Fibroblast of skin of scalp (primary cell): ENCODE results near the gene OR1F1.
A peak's percentile ranks its signal among the peaks of the same experiment; 100 is the strongest.
"Not testable (repeated sequence)": the region's sequence is repeated elsewhere in the genome, so short reads cannot be mapped to it uniquely, and the experiment has no call there.

ENCODE experiments used
- DNase-seq: peaks from one replicate; pipeline ENCODE4 v3.0.0-alpha.2; 2013

Gene OR1F1

GRCh38 chr16:3198334-3199072 lies 10.5 kb downstream of the OR1F1 start:
- no peak for DNase-seq

- no peak for DNase-seq
These were observed 15.0 kb downstream of the OR1F1 start for GRCh38 chr16:3202903-3203539.

GRCh38 chr16:3205939-3206338 lies 17.9 kb downstream of the OR1F1 start:
- DNase-seq: not testable (repeated sequence)

DNA sequence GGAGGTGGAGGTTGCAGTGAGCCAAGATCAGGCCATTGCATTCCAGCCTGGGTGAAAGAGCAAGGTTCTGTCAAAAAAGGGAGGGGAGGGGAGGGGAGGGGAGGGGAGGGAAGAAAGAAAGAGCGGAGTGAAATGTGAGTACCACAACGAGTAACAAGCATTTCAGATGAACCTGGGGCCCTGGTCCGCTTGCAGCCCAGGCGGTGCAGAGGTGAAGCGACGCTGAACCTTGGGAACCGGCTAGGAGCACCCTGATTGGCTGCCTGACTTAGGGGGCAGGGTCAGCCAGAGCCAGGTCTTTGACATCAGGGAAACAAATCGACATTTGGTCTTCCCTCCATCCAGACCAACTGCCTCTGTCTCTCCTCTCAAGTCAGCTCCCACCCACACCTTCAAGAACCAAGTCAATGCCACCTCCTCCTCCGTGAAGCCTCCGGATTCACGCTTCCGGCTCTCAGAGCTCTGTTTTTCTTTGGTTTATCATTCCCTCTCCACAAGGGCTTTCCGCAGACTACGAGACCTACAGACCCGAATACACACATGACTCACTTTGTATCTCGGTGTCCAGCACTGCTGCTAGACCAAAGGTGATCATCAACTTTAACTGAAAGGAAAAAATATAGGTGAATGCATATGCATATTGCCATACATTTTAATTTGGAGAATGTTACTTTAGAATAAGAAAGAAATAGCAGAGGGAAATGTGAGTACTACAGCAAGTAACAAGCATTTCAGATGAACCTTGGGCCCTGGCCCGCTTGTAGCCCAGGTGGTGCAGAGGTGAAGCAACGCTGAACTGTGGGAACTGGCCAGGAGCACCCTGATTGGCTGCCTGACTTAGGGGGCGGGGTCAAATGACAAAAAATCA lies 19.3 kb downstream of the OR1F1 start:
- DNase-seq: no peak

DNA sequence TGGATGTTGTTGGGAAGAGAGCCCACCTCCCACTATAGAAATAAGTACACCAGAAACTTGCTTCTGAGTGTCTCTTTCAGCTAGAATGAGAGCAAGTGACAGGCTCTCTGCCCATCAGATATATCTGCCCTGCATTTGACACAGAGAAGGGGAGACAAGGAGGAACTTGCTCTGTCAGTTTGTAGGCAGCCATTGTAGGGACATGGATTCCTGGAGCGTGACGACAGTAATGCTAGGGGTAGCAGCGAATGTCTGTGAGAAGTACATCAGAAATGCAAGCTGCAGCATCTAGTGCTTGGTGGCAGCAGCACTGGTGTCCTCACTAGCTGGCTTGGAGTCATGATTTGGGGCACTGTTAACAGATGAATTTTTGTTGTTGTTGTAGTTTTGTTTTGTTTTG lies 24.0 kb downstream of the OR1F1 start:
- DNase-seq: no peak

GRCh38 chr16:3212567-3212966 lies 24.6 kb downstream of the OR1F1 start:
- no peak for DNase-seq

GRCh38 chr16:3214904-3215600 lies 27.0 kb downstream of the OR1F1 start:
- no peak for DNase-seq

- no peak for DNase-seq
These were observed 27.7 kb downstream of the OR1F1 start for GRCh38 chr16:3215601-3216262.

GRCh38 chr16:3216263-3216640 lies 28.2 kb downstream of the OR1F1 start:
- DNase-seq: no peak

DNA sequence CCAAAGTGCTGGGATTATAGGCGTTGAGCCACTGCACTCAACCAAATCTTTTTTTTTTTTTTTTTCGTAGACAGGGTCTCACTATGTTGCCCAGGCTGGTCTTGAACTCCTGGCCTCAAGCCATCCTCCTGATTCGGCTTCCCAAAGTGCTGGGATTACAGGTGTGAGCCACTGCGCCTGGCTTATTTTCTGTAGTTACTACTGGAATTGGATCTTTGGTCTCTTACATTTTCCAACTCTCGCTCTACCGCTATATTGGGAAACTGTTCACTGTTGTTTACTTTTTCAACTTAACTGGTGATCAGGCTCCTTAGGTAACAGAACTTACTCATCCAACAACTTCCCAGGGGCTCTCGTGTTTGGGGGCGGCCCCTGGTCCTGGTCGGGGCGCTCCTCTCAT lies 32.8 kb downstream of the OR1F1 start:
- DNase-seq: no peak

DNA sequence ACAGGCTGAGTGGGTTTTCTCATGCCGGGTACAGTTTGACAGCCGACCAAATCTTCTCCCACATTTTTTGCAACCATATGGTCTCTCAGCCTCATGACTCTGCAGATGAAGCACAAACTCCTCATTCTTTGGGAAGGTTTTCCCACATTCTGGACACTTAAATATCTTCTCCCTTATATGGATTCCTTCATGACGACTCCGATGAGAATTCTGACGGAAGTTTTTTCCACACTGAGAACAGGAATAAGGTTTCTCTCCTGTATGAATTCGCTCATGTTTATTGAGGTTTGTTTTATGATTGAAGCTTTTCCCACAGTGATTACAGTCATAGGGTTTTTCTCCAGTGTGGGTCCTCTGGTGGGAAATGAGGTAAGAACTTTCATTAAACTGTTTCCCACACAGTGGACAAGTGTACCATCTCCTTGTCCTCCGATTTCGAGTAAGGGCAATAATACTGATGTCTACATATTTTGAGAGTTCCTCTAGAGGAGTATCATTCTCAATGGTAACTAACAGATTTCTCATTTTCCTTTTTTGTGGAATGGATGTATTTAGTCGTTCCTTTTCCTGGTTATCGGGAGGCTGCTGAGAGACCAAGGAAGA lies 36.0 kb downstream of the OR1F1 start:
- DNase-seq: peak; percentile 4

DNA sequence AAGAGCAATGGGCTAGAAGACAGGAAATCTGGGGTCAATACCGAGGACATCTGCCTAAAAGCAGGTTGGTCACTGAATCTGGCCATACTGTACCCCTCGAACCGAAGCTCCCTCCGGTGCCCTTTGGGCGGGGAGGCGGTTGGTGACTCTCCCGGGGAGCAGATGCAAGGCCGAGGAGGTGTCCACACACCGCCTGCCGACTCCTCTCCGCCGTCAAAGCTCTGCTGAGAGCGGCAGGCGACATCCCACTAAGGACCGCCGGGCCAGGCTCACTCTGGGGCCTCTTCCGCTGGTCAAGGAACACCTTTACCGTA lies 46.5 kb downstream of the OR1F1 start:
- DNase-seq: no peak

GRCh38 chr16:3234857-3235561 lies 47.0 kb downstream of the OR1F1 start, which contains the start of gene ZNF200:
ZNF200 (minus strand) TSS chr16:3235158; CDS start chr16:3233755, 1,403 bp downstream.
- peak; percentile 96 for DNase-seq

GRCh38 chr16:3235856-3236669 lies 48.1 kb downstream of the OR1F1 start:
- no peak for DNase-seq

DNA sequence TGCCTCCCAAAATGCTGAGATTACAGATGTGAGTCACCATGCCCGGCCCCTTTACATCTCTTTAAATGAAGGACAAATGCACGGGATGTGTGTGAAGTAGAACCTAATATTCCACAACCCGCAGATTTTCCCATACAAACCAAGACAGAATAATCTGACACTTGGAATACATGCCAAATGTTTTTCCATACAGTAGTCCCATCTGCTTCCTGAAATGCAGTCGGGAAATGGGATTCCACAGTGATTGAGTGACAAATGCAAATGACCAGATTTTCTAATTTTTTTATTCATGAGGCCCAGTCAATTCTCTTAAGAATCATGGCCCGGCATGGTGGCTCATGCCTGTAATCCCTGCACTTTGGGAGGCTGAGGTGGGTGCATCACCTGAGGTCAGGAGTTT lies 53.8 kb downstream of the OR1F1 start:
- no peak for DNase-seq

GRCh38 chr16:3242709-3243108 lies 54.7 kb downstream of the OR1F1 start:
- DNase-seq: no peak

DNA sequence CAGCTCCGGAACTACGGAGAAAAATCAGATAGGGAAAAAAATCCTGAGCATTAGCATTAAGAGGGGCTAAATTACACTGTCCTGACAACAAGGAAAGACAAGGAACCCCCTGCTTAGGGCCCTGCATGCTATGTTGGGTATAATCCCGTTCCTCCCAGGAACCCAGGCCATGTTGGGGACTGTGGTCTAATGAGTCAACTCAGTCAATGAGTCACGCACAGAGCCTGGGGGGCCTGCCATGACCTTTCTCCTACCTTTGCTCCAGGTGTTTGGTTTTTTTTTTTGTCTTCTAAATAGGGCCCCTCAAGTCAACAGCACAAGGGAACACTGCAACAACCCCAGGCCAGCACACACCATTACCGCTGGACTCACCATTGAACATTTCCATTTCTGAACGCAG lies 55.9 kb downstream of the OR1F1 start:
- DNase-seq: no peak

- DNase-seq: no peak
These were observed 58.0 kb downstream of the OR1F1 start for GRCh38 chr16:3246002-3246401.

- DNase-seq: no peak
These were observed 58.9 kb downstream of the OR1F1 start for GRCh38 chr16:3246876-3247275.

DNA sequence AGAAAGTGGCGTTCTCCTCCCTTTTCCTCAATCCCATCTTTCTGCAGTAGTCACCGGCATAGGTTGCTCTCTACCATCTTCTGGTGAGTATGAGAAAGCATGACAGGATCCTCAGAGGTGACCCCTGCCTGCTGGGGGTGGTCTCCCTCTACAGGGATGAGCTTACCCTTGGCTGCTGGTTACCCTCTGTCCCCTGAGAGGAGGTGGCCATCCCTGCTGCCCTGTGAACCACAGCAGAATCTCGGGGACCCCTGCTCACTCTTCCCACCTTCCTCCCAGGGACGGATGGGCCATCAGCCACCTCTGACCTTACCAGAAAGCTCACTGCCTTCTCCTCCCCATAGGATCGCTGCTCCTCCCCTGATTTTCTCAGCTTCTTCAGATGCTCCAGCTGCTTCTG lies 60.6 kb downstream of the OR1F1 start:
- DNase-seq: no peak
